Measurements from ENCODE around the gene OR2A5.

DNA sequence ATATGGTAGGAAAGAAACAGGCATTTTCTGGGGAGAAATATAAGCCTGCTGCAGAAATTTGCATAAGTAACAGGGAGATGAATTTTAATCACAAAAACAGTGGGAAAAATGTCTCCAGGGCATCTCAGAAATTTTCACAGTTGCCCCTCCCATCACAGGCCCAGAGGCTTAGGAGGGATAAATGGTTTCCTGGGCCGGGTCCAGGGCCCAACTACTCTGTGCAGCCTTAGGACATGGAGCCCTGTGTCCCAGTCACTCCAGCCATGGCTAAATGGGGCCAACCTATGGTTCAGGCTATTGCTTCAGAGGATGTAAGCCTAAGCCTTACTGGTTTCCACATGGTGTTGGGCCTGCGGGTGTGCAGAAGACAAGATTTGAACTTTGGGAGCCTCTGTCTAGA is 39.4 kb upstream of the OR2A5 start:
- no peak for TF ChIP-seq CTCF (IDR thresholded peaks at IDR 0.05; ENCODE audit: low read length)
- no peak for TF ChIP-seq EZH2 (IDR thresholded peaks at IDR 0.05; ENCODE audit: borderline replicate concordance, low read length)

Measured in OCI-LY1 (cell line).